Astrocyte (in vitro differentiated cells and primary cell): ENCODE data around the gene PSTK.

Experiments
- EZH2 ChIP-seq: IDR thresholded peaks from 2 replicates; pipeline ENCODE4 v1.6.1; 2012; ENCODE audit warnings: mild to moderate bottlenecking, low read length, inconsistent platforms; ENCODE audit not compliant: insufficient read depth
- TF ChIP-seq, protein P1 (sequence below): IDR thresholded peaks from 2 replicates; pipeline ENCODE4 v1.5.1; 2011; ENCODE audit warnings: low read depth, mild to moderate bottlenecking, inconsistent platforms, low read length, moderate library complexity; ENCODE audit not compliant: insufficient read depth

DNA sequence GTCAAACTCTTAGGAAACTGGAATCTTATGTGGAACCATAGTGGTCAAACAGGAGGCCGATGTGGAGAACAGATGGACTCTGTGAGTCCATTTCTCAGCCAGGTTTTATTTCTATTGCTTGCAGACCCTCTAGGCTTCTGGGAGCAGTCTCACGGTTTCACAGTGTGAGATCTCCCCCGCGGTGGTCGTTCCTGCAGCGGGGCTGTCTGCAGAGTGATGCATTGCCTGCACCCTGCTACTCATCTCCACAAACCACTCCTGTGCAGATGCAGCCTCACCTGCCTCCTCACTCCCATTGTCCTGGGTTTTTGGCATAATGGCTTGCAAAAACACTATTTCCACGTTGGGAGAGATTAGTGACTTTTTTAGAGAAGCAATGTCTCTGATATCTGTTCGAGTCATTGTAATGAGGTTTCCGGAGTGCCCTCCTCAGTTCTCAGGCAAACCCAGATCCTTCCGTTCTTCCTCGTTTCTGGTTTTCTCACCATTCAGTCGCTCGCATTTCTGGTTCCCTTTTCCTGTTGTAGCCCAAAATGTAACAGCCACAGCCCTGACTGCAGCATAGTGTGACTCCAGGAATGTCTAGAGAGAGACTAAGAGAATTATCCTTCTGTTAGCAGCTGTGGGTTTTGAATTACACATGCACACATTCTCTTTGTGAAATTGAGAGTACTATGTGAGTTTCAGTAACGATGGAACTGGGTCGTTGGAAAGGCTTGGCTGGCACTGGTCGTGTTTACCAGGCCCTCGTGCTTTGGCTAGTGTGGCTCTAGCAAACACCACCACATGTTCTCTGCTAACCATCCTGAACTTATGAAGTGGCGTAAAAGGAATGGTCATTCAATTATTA is 58.8 kb downstream of the PSTK start:
- TF ChIP-seq, protein P1, sequence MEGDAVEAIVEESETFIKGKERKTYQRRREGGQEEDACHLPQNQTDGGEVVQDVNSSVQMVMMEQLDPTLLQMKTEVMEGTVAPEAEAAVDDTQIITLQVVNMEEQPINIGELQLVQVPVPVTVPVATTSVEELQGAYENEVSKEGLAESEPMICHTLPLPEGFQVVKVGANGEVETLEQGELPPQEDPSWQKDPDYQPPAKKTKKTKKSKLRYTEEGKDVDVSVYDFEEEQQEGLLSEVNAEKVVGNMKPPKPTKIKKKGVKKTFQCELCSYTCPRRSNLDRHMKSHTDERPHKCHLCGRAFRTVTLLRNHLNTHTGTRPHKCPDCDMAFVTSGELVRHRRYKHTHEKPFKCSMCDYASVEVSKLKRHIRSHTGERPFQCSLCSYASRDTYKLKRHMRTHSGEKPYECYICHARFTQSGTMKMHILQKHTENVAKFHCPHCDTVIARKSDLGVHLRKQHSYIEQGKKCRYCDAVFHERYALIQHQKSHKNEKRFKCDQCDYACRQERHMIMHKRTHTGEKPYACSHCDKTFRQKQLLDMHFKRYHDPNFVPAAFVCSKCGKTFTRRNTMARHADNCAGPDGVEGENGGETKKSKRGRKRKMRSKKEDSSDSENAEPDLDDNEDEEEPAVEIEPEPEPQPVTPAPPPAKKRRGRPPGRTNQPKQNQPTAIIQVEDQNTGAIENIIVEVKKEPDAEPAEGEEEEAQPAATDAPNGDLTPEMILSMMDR = no peak
- no peak for TF ChIP-seq EZH2
